A549 (cell line): Measurements from ENCODE around the gene TBC1D20. TPM values are rescaled to one million over a fixed set of nuclear protein-coding genes. Genes with fewer than 3 reads are reported as not detected.

Source experiments
- ATAC-seq, 2 experiments: fragments of 200-7000 bp in 1 of 2; fragments of >200 bp in 1 of 2; cut with Nextera tagmentation in 1 of 2; cut with Tn5 transposase in 1 of 2; 3 replicates each; pipeline versions ENCODE4 v1.8.0 to v1.9.1; 2018 to 2020; ENCODE audit warnings: mild to moderate bottlenecking in 1 of 2, moderate library complexity in 1 of 2
- CTCF ChIA-PET: fragments of 300-600 bp; sonication (Branson Sonifier 250); formaldehyde crosslinking; extraction: SDS; loops from one replicate; lab custom pipeline; 2021; ENCODE audit warnings: antibody characterized with exemption, inconsistent platforms; lab: Yijun Ruan, JAX
- POLR2A ChIA-PET: fragments of 350-600 bp; formaldehyde crosslinking; extraction: SDS; loops from one replicate; lab custom pipeline; 2021; ENCODE audit warnings: antibody characterized with exemption, inconsistent platforms; lab: Yijun Ruan, JAX
- DNase-seq, 2 experiments: peaks; one replicate each; pipeline versions ENCODE4 v3.0.0 to v3.0.0-alpha.2; 2011 to 2016; ENCODE audit warnings: low read depth in 1 of 2, low spot score in 1 of 2
- FAIRE-seq: peaks from 2 replicates; lab custom pipeline; 2011; peaks lifted over from hg19 to GRCh38; lab: Jason Lieb, UNC
- H3K27ac ChIP-seq, 2 experiments: fragments of >200 bp; sonication (Bioruptor Twin); formaldehyde crosslinking; 3 replicates each; pipeline ENCODE4 v1.5.1; 2016 to 2017
- H3K4me1 ChIP-seq: fragments of >200 bp; sonication (Bioruptor Twin); formaldehyde crosslinking; 3 replicates; pipeline ENCODE4 v1.6.1; 2016
- H3K4me2 ChIP-seq: fragments of >200 bp; sonication (Bioruptor Twin); formaldehyde crosslinking; 3 replicates; pipeline ENCODE4 v1.6.1; 2016
- H3K4me3 ChIP-seq: fragments of >200 bp; sonication (Bioruptor Twin); formaldehyde crosslinking; 3 replicates; pipeline ENCODE4 v1.5.1; 2016
- H3K9me3 ChIP-seq: fragments of >200 bp; sonication (Bioruptor Twin); formaldehyde crosslinking; 3 replicates; pipeline ENCODE4 v1.6.1; 2016
- ESRRA ChIP-seq: fragments of 150-350 bp; IDR thresholded peaks from 2 replicates; pipeline ENCODE4 v1.6.1; 2014; ENCODE audit warnings: mild to moderate bottlenecking, low read length, borderline replicate concordance
- GATA3 ChIP-seq: IDR thresholded peaks from 2 replicates; pipeline ENCODE4 v1.6.1; 2012; ENCODE audit warnings: borderline replicate concordance
- HEYL ChIP-seq: fragments of 250-450 bp; sonication (Bioruptor Pico); IDR thresholded peaks from 2 replicates; pipeline ENCODE4 v1.8.0; 2021; ENCODE audit warnings: mild to moderate bottlenecking, moderate library complexity
- JUN ChIP-seq, 2 experiments: fragments of >200 bp; sonication (Bioruptor Twin); formaldehyde crosslinking; IDR thresholded peaks; 2 replicates in 1 of 2; 3 replicates in 1 of 2; pipeline ENCODE4 v1.6.1; 2016 to 2017
- KDM1A ChIP-seq: fragments of 200-600 bp; sonication (generic); IDR thresholded peaks from 2 replicates; pipeline ENCODE4 v1.6.1; 2016; ENCODE audit warnings: low read depth, mild to moderate bottlenecking
- MAFK ChIP-seq: fragments of 450-650 bp; IDR thresholded peaks from 2 replicates; pipeline ENCODE4 v1.6.1; 2014; ENCODE audit not compliant: partially characterized antibody
- MYC ChIP-seq: IDR thresholded peaks from 2 replicates; pipeline ENCODE4 v1.6.1; 2012; ENCODE audit warnings: mild to moderate bottlenecking, inconsistent platforms, low read length, improper control_type of control experiment, borderline replicate concordance
- PHF8 ChIP-seq: fragments of 200-600 bp; sonication (generic); IDR thresholded peaks from 2 replicates; pipeline ENCODE4 v1.6.1; 2016; ENCODE audit warnings: low read depth, mild to moderate bottlenecking, antibody characterized with exemption, moderate library complexity, borderline replicate concordance
- POLR2AphosphoS2 ChIP-seq: conservative IDR thresholded peaks from 2 replicates; pipeline ENCODE4 v1.6.1; 2012; ENCODE audit warnings: low read length, improper control_type of control experiment, inconsistent platforms
- RARB ChIP-seq: fragments of 250-450 bp; sonication (Bioruptor Pico); IDR thresholded peaks from 2 replicates; pipeline ENCODE4 v1.8.0; 2021; ENCODE audit warnings: mild to moderate bottlenecking, moderate library complexity
- SREBF2 ChIP-seq: fragments of 450-650 bp; IDR thresholded peaks from 2 replicates; pipeline ENCODE4 v1.6.1; 2014; ENCODE audit warnings: mild to moderate bottlenecking, moderate library complexity
- TFCP2L1 ChIP-seq: fragments of 250-450 bp; sonication (Bioruptor Pico); IDR thresholded peaks from 2 replicates; pipeline ENCODE4 v1.5.0; 2021; ENCODE audit warnings: mild to moderate bottlenecking
- ZC3H11A ChIP-seq: fragments of 450-650 bp; IDR thresholded peaks from 2 replicates; pipeline ENCODE4 v1.6.1; 2014; ENCODE audit warnings: antibody characterized with exemption, mild to moderate bottlenecking
- ZFP36 ChIP-seq: fragments of 450-650 bp; IDR thresholded peaks from 2 replicates; pipeline ENCODE4 v1.6.1; 2014; ENCODE audit warnings: borderline replicate concordance; ENCODE audit not compliant: partially characterized antibody
- WGBS: methylation state at CpG from one replicate; pipeline ENCODE4 v1.1.6; 2017; ENCODE audit errors: missing lambda C conversion rate; 5-methylcytosine and 5-hydroxymethylcytosine counted together
- polyA plus RNA-seq, 4 experiments: library from polyadenylated mRNA; depleted of rRNA in 3 of 4; stranded (reverse); fragments of >200 nt; fragmentation: RNase III in 1 of 4; extraction: RNeasy Plus Mini Kit Qiagen cat#74134 plus additional on column Dnase treatment in 1 of 4; gene quantifications; 2 replicates in 3 of 4; 3 replicates in 1 of 4; pipeline ENCODE4 v1.2.3, GENCODE V29; 2011 to 2017
- TF ChIP-seq, protein P1 (sequence below): fragments of >200 bp; sonication (Bioruptor Twin); formaldehyde crosslinking; IDR thresholded peaks from 3 replicates; pipeline ENCODE4 v1.6.1; 2016
- TF ChIP-seq, protein P2 (sequence below): fragments of 250-450 bp; sonication (Bioruptor Pico); IDR thresholded peaks from 2 replicates; pipeline ENCODE4 v1.5.0; 2021; ENCODE audit warnings: mild to moderate bottlenecking, moderate library complexity, borderline replicate concordance
- TF ChIP-seq, protein P3 (sequence below): fragments of >200 bp; sonication (Bioruptor Twin); formaldehyde crosslinking; IDR thresholded peaks from 3 replicates; pipeline ENCODE4 v1.5.1; 2016
- TF ChIP-seq, protein P4 (sequence below): fragments of >200 bp; sonication (Bioruptor Twin); formaldehyde crosslinking; IDR thresholded peaks from 2 replicates; pipeline ENCODE4 v1.6.1; 2016

TBC1D20 gene
- polyA plus RNA-seq, 2 of the 4 experiments (the other 2 are of a cell fraction), result 28.0 to 43.4 TPM

DNA sequence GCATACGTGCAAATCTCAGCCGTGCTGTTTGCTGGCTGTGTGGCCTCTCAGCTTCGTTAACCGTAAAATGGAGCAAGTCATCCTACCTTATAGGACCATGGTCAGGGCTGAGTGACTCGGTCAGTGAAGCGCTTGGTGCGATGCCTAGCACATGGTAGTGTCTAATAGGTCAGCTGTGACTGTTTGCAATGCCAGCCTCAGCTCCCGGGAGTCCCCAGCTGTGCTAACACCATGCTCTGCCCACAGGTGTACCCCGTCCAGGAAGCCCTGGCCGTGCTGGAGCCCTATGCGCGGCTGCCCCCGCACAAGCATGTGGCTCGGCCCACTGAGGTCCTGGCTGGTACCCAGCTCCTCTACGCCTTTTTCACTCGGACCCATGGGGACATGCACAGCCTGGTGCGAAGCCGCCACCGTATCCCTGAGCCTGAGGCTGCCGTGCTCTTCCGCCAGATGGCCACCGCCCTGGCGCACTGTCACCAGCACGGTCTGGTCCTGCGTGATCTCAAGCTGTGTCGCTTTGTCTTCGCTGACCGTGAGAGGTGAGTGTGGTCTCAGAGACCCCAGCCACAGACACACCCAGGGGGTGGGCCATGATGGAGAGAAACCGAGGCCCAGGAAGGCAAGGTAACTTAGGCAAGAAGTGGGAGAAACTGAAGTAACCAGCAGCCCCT is 71.2 kb downstream of the TBC1D20 start:
- Histone ChIP-seq H3K27ac (no peak overlapping the region), H3K4me1 (peaks cover 41% of the 10 kb centered on the region; the same call in 2 of the 3 replicates), H3K4me2 (no peak overlapping the region), H3K9me3 (no peaks in the 10 kb centered on the region), H3K4me3 (no peak overlapping the region)
- TF ChIP-seq POLR2AphosphoS2 (0 out of 2 replicates have a peak, but pooled peaks have one; percentile 41), MYC (no peak), TFCP2L1 (CRISPR knock-in tag) (no peak), PHF8 (no peak)
- FAIRE-seq (no peak), ATAC-seq (peak; percentile 44 to 49), DNase-seq (no peak)
- ChIA-PET POLR2A (interaction anchor here (0.6 to 14.2 kb wide), 7 partner anchors 8 to 1067 kb away, joined by 4 to 147 read pairs (median 5); no protein-coding TSS in a partner anchor), CTCF (interaction anchor here (0.7 to 50.3 kb wide), 8 partner anchors 8 to 88 kb away, joined by 3 to 1229 read pairs (median 7); partner anchors contain the start of gene TRIB3)
- WGBS, result 93% methylated on average over 29 of the region's 29 CpGs

DNA sequence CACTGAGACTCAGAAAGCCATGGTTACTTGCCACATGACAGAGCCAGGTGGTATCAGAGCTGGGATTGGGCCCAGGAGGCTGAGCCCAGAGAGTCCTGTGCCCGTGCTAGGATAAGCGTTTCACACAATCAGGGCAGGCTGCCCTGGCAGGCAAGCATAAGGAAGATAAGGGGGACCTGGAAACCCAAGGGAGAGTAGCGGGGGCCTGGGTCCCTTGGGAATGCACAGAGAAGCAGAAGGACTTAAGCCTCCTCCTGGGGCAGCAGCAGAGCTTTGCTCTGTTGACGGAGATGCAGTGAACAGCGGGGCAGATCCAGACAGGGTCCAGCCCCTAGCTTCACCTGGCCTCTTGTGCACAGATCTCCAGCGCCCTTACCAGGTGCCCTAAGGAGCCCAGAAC is 73.1 kb downstream of the TBC1D20 start:
- peak overlapping the region; percentile 42 to 55; a peak in 4 of 6 replicates for H3K27ac ChIP-seq
- H3K4me2 ChIP-seq, result peak overlapping the region; percentile 7; the same call in 1 of the 3 replicates
- no peak for FAIRE-seq
- 91% methylated on average over 6 of the region's 6 CpGs for WGBS
- peaks cover 42% of the 10 kb centered on the region; the same call in 2 of the 3 replicates for H3K4me1 ChIP-seq
- no peaks in the 10 kb centered on the region for H3K9me3 ChIP-seq
- CTCF ChIA-PET, result interaction anchor here (1.0 to 50.3 kb wide), 7 partner anchors 8 to 90 kb away, joined by 3 to 1229 read pairs (median 8); partner anchors contain the start of gene TRIB3
- TF ChIP-seq POLR2AphosphoS2 (0 out of 2 replicates have a peak, but pooled peaks have one; percentile 31), JUN (IDR thresholded peaks at IDR 0.05) (0 out of 5 replicates have a peak, but pooled peaks of 1 of the 2 experiments have one; percentile 29), PHF8 (no peak), GATA3 (no peak), HEYL (CRISPR knock-in tag) (no peak)
- POLR2A ChIA-PET, result interaction anchor here (14.2 kb wide), 1 partner anchor 25 kb away, joined by 147 read pairs; no protein-coding TSS in a partner anchor
- H3K4me3 ChIP-seq, result no peak overlapping the region
- no peak for DNase-seq
- ATAC-seq, result peak in 1 of 2 experiments; percentile 23; a peak in 2 of 6 replicates

DNA sequence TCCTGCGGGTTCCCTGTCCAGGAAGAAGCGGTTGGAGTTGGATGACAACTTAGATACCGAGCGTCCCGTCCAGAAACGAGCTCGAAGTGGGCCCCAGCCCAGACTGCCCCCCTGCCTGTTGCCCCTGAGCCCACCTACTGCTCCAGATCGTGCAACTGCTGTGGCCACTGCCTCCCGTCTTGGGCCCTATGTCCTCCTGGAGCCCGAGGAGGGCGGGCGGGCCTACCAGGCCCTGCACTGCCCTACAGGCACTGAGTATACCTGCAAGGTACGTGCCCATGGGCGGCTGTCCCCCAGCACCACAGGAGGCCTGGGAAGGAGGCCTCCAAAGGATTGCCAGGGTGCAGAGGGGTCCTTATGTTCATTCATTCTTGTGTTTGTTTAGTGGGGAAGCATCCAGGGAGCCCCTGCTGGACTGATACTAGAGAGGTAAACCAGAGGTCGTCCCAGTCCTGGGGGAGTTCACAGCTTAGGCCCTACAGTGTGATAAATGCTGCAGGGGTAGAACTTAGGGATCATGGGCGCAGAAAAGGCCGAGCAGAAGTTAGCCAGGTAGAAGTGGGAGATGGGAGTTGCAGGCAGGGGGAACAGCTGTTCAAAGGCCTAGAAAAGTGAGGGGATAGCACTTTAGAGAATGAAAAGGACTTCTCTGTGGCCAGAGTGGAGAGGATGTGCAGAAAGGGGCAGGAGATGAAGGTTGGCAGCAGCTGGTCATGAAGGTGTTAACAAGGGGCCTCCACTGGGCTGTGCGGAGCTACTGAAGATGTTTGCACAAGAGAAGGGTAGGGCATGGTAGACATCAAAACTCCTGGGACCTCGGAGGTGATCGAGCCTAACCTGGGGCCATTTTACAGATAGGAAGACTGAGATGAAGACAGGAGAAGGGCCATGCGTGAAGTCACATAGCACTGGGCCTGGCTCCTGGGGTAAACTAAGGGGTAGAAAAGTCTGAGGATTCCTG is 74.0 kb downstream of the TBC1D20 start:
- no peak for ATAC-seq
- peak overlapping the region; percentile 42 to 55; a peak in 5 of 6 replicates for H3K27ac ChIP-seq
- H3K4me2 ChIP-seq, result no peak overlapping the region; the same call in 2 of the 3 replicates
- no peak for FAIRE-seq
- no peaks in the 10 kb centered on the region for H3K9me3 ChIP-seq
- TF ChIP-seq ZFP36 (no peak), MAFK (no peak), MYC (no peak), KDM1A (peak; percentile 79; the same call in 1 of the 2 replicates), RARB (CRISPR knock-in tag) (no peak), SREBF2 (no peak), ESRRA (no peak), ZC3H11A (no peak), JUN (IDR thresholded peaks at IDR 0.05) (peak; percentile 16; a peak in 1 of 5 replicates)
- TF ChIP-seq, protein P1, sequence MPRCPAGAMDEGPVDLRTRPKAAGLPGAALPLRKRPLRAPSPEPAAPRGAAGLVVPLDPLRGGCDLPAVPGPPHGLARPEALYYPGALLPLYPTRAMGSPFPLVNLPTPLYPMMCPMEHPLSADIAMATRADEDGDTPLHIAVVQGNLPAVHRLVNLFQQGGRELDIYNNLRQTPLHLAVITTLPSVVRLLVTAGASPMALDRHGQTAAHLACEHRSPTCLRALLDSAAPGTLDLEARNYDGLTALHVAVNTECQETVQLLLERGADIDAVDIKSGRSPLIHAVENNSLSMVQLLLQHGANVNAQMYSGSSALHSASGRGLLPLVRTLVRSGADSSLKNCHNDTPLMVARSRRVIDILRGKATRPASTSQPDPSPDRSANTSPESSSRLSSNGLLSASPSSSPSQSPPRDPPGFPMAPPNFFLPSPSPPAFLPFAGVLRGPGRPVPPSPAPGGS, result 0 out of 3 replicates have a peak, but pooled peaks have one; percentile 20
- TF ChIP-seq, protein P2, sequence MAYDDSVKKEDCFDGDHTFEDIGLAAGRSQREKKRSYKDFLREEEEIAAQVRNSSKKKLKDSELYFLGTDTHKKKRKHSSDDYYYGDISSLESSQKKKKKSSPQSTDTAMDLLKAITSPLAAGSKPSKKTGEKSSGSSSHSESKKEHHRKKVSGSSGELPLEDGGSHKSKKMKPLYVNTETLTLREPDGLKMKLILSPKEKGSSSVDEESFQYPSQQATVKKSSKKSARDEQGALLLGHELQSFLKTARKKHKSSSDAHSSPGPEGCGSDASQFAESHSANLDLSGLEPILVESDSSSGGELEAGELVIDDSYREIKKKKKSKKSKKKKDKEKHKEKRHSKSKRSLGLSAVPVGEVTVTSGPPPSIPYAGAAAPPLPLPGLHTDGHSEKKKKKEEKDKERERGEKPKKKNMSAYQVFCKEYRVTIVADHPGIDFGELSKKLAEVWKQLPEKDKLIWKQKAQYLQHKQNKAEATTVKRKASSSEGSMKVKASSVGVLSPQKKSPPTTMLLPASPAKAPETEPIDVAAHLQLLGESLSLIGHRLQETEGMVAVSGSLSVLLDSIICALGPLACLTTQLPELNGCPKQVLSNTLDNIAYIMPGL (CRISPR knock-in tag), result no peak
- TF ChIP-seq, protein P3, sequence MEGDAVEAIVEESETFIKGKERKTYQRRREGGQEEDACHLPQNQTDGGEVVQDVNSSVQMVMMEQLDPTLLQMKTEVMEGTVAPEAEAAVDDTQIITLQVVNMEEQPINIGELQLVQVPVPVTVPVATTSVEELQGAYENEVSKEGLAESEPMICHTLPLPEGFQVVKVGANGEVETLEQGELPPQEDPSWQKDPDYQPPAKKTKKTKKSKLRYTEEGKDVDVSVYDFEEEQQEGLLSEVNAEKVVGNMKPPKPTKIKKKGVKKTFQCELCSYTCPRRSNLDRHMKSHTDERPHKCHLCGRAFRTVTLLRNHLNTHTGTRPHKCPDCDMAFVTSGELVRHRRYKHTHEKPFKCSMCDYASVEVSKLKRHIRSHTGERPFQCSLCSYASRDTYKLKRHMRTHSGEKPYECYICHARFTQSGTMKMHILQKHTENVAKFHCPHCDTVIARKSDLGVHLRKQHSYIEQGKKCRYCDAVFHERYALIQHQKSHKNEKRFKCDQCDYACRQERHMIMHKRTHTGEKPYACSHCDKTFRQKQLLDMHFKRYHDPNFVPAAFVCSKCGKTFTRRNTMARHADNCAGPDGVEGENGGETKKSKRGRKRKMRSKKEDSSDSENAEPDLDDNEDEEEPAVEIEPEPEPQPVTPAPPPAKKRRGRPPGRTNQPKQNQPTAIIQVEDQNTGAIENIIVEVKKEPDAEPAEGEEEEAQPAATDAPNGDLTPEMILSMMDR, result no peak
- TF ChIP-seq, protein P4, sequence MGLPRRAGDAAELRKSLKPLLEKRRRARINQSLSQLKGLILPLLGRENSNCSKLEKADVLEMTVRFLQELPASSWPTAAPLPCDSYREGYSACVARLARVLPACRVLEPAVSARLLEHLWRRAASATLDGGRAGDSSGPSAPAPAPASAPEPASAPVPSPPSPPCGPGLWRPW, result no peak
- ChIA-PET POLR2A (interaction anchor here (0.7 to 14.2 kb wide), 4 partner anchors 8 to 24 kb away, joined by 3 to 147 read pairs (median 54); no protein-coding TSS in a partner anchor), CTCF (interaction anchor here (1.0 to 50.3 kb wide), 6 partner anchors 8 to 50 kb away, joined by 3 to 1229 read pairs (median 102); partner anchors contain the start of gene TRIB3)
- no peak overlapping the region for H3K4me3 ChIP-seq
- 88% methylated on average over 21 of the region's 21 CpGs for WGBS
- DNase-seq, result no peak
- peaks cover 50% of the 10 kb centered on the region; the same call in 2 of the 3 replicates for H3K4me1 ChIP-seq
